Nucleus accumbens (tissue), 56 donors: ENCODE results near the gene CDC26.

ENCODE experiments used
- DNase-seq, 56 donors: peaks; one replicate each; lab custom pipeline; 2025; lab: John Stamatoyannopoulos, UW

Gene CDC26

DNA sequence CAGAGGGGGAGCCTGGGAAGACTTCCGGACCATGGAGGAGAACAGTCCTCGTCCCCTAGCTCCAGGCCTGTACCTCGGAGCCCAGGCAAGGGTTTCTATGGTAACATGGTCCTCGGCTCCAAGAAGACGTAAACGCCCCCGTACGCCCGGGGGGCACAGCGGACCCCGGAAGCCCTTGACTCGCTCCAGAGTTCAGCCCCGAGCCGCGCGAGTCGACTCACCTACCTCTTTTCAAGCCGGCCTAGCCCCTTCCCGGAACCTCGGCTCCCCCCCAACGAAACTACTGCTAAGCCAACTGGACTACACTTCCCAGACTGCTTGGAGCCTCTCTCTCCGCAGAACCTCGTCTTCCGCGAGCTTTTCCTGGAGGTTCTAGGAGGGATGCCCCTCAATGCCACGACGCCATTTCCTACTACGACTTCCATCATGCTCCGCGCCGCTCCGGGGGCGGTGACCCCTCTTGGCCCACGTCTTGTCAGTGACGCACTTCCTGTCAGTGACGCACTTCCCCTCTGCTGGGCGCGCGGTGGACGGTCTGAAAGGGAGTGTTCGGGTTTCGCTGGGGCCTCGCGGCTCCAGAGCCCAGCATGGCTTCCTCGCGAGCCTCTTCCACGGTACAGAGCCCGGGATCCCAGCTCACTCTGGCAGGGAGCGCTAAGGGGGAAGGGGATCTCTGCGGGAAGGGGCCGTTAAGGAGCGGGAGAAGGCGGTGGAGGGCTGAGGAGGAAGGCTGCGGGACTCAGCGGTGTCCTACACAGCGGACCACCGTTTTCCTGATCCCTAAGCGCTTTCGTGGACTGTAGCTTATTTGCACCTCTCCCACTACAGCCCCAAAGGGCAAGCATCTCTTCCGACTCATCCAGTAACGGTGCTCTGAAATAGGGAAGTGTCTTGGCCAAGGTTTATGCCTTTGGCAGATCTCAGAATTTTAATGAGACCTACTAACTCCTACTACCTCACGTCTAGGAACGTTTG lies at the start of gene CDC26, which contains the start of gene PRPF4:
Gene CDC26, minus strand, starts transcription at position 416 of the 975 bp plus-strand sequence. CDS start 3,065 bp downstream, outside the sequence.
Gene PRPF4, plus strand, starts transcription at position 502 of the 975 bp plus-strand sequence. Its CDS starts 86 bp downstream, at position 588.
- peak; percentile 78 to 98 (median 96) for DNase-seq

DNA sequence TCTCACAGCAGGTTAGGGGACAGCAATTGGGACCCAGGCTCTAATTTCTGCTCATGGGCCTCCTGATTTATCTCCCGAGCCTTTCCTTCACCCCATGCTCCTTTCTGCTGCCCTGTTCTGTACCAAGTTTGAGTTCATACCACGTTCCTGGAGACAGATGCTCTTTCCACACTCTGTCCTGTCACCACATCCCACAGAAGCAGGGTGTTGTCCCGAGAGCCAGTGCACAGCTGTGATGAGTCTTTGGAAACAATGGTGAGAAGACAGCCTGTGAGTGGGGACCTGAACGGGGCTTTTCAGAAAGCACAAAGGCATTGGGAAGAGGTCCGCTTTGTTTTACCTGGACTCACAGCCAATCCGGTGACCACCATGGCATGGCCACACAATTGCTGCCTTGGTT lies 47.3 kb upstream of the CDC26 start:
- peak in 1 of 56 donors; percentile 18 for DNase-seq

DNA sequence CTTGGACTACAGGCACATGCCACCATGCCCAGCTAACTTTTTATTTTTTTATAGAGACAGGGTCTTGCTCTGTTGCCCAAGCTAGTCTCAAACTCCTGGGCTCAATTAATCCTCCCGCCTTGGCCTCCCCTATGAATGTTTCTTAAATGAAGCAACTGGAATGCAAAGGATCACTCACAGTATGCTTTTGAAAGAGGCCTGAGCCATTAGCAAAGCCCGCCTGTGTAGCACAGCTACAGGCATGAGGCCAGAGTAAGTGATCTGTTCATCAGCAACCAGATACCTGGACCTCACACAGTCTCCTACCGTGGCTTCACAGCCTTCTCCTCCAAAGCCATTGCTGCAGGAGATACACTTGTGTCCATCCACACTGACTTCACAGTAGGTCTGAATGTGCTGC lies 44.7 kb upstream of the CDC26 start:
- no peak for DNase-seq

DNA sequence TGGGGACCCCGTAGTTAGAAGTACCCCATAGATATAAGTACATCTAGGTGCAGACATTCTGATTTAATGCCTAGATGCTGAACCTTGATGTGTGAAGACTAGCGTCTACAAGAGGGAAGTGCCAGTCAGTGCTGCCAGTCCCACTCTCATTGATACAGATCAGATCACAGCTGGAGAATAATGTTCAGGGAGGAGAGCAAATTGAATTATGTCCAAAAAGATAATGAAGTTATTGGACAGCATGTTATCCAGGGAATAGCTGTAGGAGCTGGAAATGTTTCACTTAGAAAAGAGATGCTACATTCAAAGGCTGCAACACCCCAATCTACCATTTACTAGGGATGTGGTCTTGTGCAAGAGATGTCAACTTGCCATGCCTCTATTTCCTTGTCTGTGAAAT lies 43.7 kb upstream of the CDC26 start:
- DNase-seq = no peak

DNA sequence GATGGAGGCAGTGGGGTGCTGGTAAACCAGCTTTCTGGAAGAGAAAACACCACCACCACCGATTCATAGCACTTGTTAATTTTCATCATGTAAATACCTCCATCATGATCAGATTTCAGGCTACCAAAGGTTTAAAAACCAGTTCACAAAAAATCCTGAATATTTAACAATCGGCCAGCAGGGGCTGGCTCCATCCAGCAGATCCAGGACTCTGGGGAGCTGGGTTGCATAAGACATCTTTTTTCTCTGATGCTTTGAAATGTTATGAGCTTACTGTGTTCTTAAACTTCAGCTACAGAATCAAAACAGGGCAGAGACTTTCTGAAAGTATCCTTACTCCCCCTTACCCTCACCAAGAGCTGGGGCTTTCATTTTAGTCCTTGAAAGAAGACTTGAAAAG lies 42.4 kb upstream of the CDC26 start:
- no peak for DNase-seq

DNA sequence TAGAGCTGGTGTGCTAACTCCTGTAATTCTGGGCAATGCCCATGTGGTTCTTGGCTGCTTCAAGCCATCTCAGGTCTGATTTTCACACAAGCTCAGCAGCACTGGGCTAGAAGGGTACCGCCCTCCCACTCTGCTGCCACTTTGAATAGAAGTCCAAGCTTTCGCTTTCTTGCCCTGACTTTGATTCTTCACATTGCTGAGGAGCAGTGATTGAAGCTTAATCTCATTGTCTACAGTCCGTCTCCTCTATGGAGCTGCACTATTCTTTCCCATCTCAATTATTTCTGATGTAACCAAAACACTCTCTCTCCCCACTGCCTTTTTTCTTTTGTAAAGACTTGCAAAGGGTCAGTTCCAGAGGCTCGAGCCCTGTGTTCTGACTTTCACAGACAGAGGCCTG lies 40.7 kb upstream of the CDC26 start:
- DNase-seq = no peak

DNA sequence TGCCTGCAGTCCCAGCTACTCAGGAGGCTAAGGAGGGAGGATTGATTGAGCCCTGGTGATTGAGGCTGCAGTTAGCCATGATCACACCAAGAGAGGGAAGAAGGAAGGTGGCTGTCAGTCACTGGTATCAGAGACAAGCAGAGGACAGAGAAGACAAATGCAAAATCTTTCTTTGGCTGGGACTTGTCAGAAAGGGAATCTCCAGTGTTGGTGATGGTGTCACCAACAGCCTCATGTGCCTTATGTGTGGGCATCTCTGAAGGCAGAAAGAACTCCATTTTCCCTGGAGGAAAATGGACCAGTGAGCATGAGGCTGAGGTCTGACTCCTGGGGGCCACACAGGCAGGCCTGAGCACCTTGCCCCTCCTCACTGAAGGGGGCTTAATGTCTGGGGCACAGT lies 39.9 kb upstream of the CDC26 start:
- no peak for DNase-seq

DNA sequence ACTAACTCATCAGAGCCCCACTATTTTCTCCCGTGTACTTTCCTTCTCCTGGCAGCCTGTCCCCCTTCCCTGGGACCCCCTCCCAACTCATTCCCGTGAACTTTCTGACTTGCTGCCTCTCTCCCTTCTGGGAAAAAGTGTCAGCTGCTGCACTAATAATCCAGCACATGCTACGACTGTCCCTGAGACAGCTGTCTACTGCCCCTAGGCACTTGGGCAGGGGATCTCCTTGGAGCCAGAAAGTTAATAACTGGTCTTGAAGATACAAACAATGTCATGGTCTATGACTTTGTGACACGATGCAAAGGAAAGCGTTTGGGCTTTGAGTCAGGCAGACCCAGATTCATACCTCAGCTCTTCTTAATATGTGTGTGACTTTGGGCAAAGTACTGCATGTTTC lies 37.9 kb upstream of the CDC26 start:
- no peak for DNase-seq

DNA sequence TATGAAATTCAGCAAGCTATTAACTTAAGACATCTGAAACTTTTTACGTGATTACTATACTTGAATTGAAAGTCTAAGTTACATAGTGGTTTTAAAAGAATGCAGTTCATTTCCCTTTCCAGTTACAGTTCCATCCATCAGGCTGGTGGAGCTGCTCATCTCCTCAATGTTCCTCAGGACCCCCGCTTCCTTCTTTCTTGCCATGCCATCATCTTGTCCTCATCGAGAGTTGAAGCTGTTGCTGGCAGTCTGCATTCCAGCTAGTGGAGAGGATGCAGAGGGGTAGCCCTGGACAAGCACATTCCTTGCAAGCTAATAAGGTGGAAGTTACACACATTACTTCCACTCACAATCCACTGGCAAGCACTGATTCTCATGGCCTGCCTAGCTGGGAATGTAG lies 36.6 kb upstream of the CDC26 start:
- peak in 5 of 56 donors; percentile 1 to 20 (median 16) for DNase-seq

DNA sequence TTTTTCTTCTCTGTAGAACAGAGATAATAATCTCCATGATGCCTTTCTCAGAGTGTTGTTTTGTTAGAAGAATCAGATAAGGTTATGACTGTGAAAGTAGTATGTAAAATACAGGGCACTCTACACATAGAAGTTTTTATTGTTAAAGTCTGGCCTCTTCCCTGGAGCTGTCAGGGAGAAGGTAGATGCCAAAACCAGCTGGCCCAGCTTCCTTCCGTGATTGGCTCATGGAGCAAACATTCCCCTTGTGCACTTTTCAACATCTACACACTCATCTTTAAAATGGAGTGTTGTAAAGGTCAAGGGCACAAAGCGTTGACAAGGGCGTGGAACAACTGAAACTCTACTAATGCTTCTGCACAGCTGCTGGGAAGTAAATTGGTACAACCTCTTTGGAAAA lies 35.2 kb upstream of the CDC26 start:
- no peak for DNase-seq

DNA sequence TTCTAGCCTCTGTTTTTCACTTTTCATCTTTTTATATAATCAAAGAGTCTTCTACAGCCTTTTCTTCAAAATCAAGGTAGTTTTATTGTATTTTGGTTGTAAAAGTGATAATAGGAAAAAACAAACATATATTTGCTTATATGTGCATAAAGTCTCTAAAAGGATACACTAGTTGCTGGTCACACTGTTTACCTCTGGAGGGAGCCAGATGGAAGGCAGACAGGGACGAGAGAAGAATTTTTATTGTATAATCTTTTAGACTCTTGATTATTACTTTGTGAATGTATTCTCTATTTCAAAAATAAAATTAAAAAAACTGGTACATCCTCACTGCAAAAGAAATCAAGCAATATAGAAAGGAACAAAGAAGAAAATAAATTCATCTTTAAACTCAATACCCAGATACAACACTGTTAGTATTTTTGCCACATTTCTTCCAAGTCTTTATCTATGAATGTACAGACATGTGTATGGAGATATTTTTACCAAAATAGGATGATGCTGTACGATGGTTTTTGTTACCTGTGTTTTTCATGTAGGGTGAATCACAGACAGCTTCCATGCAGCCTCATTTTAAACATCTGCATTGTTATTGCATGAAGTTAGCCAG lies 33.9 kb upstream of the CDC26 start:
- peak in 11 of 56 donors; percentile 1 to 45 (median 14) for DNase-seq

DNA sequence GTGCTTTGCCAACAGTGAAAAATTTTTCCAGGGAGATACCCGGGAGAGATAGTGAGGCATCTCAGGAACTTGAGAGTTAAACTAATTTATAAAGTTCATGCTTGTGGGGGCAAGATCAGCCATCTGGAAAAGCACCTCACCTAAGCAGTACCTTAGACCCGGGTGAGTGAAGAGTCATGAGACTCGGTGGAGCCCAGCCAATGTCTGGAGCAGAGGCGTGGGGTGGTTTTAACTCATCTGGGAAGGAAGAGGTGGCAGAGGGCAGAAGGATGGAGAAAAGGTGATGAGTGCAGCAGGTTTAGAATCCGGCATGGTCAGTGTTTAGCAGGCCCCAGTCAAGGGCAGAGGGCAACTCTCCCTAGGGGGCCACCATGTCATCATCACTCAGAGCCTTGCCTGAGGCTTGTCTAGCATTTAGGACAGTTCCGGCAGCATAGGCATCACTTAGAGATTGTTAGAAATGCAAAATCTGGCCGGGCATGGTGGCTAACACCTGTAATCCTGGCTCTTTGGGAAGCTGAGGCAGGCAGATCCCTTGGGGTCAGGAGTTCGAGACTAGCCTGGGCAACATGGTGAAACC lies 32.1 kb upstream of the CDC26 start:
- no peak for DNase-seq

DNA sequence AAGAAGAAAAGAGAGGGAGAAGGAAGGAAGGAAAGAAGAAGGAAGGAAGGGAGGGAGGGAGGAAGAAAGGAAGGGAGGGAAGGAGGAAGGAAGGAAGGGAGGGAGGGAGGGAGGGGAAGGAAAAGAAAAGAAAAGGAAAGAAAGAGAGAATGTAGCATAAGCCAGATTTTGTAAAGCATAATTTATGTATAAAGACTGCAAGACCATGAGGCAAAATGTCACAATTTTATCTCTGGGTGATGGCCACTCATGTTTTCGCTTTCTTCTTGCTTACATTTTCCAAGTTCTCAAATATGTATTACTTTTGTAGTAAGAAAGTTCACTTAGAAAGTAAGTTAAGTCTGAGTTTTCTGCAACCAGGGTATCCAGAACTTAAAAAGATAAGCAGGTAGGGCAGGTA lies 31.2 kb upstream of the CDC26 start:
- no peak for DNase-seq

DNA sequence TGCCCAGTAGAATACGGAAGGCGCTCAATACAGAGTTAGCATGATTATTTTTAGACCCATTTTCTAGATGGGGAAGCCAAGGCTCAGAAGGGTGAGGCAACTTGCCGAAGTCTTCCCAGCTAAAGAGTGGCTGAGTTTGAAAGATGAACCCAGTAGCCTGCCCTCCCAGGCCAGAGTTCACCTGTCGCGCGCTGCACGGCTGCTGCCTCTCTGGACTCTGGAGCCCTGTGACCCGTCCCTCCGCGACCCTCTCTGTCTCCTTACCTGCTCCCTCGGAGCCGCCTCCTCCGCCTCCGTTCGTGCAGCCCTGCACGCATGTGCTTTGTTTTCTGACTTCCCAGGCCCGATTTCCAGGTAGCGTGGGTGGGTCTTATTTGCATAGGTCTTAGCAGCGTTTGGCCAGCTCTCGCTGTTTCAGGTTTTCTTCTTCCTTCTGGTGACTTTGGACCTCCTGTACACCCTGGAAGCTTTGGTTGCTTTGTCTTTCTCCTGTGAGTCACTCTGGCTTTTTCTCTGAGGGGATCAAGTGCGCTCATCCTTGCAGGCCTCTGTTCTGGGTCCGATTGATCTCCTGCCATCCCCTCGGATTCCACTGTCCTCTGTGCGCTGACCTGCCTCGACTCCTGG lies 27.5 kb upstream of the CDC26 start, which contains the start of gene RNF183:
Gene RNF183, minus strand, starts transcription at position 585 of the 627 bp plus-strand sequence. CDS start 5,192 bp downstream, outside the sequence.
- DNase-seq = no peak

DNA sequence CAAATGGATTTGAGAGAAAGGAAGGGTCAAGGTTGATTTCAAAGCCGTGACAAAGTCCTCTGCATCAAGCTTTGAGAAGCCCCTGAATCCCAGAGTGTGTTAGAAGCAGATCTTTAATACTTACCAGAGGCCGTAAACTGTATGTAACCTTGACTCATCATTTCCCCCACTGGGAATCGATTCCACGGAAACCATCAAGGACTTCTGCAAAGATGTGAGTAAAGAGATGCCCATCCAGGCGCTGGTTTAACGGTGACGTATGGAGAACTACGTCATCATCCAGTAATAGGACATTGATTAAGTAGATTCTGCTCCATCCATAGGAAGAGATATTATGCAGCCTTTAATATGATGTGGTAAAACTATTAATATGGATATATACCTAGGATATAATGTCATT lies 26.2 kb upstream of the CDC26 start:
- DNase-seq = no peak

DNA sequence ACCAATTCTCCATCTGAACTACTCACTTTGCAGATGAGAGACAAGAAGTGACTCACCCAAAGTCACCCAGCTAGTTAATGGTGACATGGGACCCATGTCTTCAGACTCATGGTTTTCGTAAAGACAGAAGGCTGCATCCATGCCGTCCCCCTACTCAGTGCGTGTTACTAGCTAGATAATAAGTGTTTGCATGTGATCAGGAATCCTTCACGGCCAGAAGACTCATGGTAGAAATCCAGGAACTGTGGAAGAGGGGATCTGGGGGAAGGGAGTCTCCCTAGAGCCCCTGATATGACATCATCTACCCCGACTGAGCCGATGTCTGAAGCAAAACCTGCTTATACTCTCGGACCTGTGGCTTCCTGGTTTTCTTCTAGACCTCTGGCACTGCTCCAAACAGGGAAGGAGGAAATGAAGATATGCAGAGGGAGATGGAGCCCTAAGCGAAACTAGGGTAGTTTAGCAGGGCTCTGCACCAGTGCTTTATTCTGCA lies 24.5 kb upstream of the CDC26 start:
- no peak for DNase-seq

DNA sequence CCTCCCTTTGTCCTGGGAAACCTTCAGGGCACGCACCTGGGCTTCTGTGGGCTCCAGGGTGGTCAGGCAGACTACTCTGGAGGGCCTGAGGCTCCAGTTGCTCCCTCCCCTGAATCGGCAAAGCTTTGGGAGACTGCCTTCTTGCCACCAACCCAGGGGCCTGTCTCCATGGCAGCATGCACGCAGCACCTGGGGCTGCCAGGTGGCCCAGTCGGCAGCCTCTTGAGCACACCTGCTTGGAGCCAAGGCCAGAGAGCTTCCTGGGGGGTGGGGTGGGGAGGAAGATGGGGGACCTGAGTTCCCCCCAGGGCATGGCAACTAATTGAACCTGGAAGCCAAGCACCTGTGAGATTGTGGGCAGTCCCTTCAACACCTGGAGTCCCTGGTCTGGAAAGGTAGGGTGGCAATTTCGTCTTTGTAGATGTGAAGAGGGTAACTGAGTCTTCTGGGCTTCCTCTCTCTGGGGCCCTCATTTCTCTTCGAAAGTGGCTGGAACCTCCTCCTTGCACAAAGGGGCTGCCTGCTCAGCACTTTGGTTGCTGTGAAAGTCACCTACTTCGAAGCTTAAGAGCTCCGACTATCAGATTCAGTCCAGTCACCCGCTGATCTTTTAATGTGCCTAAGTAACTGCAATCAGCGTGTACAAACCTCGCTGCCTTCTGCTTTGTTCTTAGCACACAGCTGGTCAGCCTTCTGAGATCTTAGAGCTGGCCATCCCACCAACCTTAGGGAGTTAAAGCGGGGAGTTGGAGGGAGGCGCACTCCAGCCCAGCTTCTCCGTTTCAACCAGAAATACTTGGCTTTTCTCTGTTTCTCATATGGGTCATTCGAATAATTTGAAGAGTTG lies 23.8 kb upstream of the CDC26 start:
- no peak for DNase-seq

DNA sequence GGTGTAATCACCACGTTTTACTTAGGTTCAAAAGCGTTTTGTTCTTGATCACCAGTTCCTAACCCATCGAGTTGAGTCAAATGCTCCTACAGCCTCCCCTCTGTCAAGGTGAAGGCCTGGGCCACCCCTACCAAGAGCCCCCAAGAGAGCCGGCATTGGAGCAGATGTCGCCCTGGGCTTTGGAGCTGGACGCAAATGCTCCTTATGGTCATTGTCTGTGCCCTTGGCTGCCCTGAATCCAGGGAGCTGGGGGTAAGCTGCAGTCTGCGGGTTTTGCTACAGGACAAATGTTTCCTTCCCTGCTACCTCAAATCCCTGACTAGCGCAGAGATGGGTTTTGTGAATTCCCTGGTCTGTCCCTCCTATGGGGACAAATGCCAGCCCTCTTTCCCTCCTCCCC lies 22.9 kb upstream of the CDC26 start:
- DNase-seq = no peak

DNA sequence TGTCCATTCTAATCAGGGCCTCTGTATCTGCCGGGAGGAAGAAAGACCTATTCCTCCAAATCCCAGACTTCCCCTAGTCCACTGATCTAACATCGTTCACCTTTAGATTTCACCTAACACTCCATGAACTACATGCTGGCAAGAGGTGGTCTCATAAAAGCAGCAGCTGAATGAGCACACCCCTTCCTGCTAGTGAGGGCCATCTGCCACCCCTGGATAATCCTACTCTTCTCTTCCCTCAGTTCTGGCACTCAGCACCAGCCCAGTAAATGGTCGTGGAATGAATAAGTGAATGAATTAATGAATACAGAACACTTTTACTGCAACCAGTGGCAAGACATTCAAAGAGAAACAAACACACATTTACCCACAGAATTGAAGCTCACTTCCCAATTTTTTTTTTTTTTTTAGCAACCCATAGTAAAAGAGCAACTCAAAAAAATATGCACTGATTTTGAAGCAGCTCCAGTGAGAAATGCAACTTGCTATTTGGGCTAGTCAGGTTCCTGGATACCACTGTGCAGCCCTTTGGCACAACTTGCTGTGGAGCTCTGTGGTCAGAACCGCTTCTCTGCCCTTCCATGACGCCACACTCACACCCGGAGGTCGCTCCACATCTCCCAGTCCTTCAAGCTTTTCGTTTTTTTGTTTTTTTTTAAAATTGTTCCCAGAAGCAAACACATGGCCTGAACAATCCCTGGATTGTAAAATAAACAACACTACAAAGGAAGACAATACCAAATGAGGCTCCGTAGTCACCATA lies 21.6 kb upstream of the CDC26 start:
- DNase-seq = no peak
